ENCODE data around the gene LZTS3.

Gene LZTS3

GRCh38 chr20:3161316-3162079 lies 11.9 kb downstream of the LZTS3 start:
- Histone ChIP-seq H4K20me1 (ENCODE audit: insufficient read depth, low read length) (peaks cover 27% of the 10 kb centered on the region), H3K27me3 (ENCODE audit: insufficient read depth, low read length, poor library complexity) (no peaks in the 10 kb centered on the region), H3K9ac (ENCODE audit: low read depth, low read length) (no peak overlapping the region), H3K9me3 (ENCODE audit: insufficient read depth, low read length, severe bottlenecking) (no peaks in the 10 kb centered on the region), H3K4me3 (ENCODE audit: low read depth in 1 of 2, low read length in 2 of 2) (no peak overlapping the region), H3K79me2 (ENCODE audit: insufficient read depth, low read length) (peaks cover 42% of the 10 kb centered on the region), H3K4me2 (ENCODE audit: insufficient read depth, low read length) (no peak overlapping the region), H3K4me1 (ENCODE audit: insufficient read depth, low read length) (peaks cover 37% of the 10 kb centered on the region), H2AFZ (ENCODE audit: low read depth, low read length) (no peak overlapping the region), H3K27ac (ENCODE audit: low read length) (no peak overlapping the region), H3K36me3 (ENCODE audit: insufficient read depth, low read length) (peaks cover 3% of the 10 kb centered on the region; the same call in 1 of the 2 replicates)
- DNase-seq (no peak), ATAC-seq (ENCODE audit: insufficient read depth, low read depth) (no peak)
- TF ChIP-seq CTCF (IDR thresholded peaks at IDR 0.05; ENCODE audit: borderline replicate concordance, extremely low read depth, low read length, poor library complexity, severe bottlenecking) (no peak), EZH2 (IDR thresholded peaks at IDR 0.05; ENCODE audit: borderline replicate concordance, low read depth, low read length, severe bottlenecking) (no peak)

- Histone ChIP-seq H4K20me1 (ENCODE audit: insufficient read depth, low read length) (peaks cover 31% of the 10 kb centered on the region), H3K9ac (ENCODE audit: low read depth, low read length) (peak overlapping the region; percentile 85), H3K36me3 (ENCODE audit: insufficient read depth, low read length) (peaks cover 11% of the 10 kb centered on the region), H3K9me3 (ENCODE audit: insufficient read depth, low read length, severe bottlenecking) (no peaks in the 10 kb centered on the region), H3K27ac (ENCODE audit: low read length) (peak overlapping the region; percentile 87), H3K4me1 (ENCODE audit: insufficient read depth, low read length) (peaks cover 41% of the 10 kb centered on the region), H3K4me2 (ENCODE audit: insufficient read depth, low read length) (peak overlapping the region; percentile 99), H2AFZ (ENCODE audit: low read depth, low read length) (peak overlapping the region; percentile 86), H3K79me2 (ENCODE audit: insufficient read depth, low read length) (peaks cover 53% of the 10 kb centered on the region), H3K4me3 (ENCODE audit: low read depth in 1 of 2, low read length in 2 of 2) (peak overlapping the region; percentile 80 to 89), H3K27me3 (ENCODE audit: insufficient read depth, low read length, poor library complexity) (no peaks in the 10 kb centered on the region)
- no peak for DNase-seq
- TF ChIP-seq CTCF (IDR thresholded peaks at IDR 0.05; ENCODE audit: borderline replicate concordance, extremely low read depth, low read length, poor library complexity, severe bottlenecking) = no peak
- no peak for TF ChIP-seq EZH2 (IDR thresholded peaks at IDR 0.05; ENCODE audit: borderline replicate concordance, low read depth, low read length, severe bottlenecking)
- no peak for ATAC-seq (ENCODE audit: insufficient read depth, low read depth)
Observed at GRCh38 chr20:3160418-3160817, 12.9 kb downstream of the LZTS3 start.

- peaks cover 41% of the 10 kb centered on the region for H3K4me1 ChIP-seq (ENCODE audit: insufficient read depth, low read length)
- TF ChIP-seq EZH2 (IDR thresholded peaks at IDR 0.05; ENCODE audit: borderline replicate concordance, low read depth, low read length, severe bottlenecking) (no peak), CTCF (IDR thresholded peaks at IDR 0.05; ENCODE audit: borderline replicate concordance, extremely low read depth, low read length, poor library complexity, severe bottlenecking) (no peak)
- peak overlapping the region; percentile 80 to 89 for H3K4me3 ChIP-seq (ENCODE audit: low read depth in 1 of 2, low read length in 2 of 2)
- no peaks in the 10 kb centered on the region for H3K27me3 ChIP-seq (ENCODE audit: insufficient read depth, low read length, poor library complexity)
- H3K79me2 ChIP-seq (ENCODE audit: insufficient read depth, low read length) = peaks cover 67% of the 10 kb centered on the region
- peaks cover 22% of the 10 kb centered on the region for H3K36me3 ChIP-seq (ENCODE audit: insufficient read depth, low read length)
- H2AFZ ChIP-seq (ENCODE audit: low read depth, low read length) = peak overlapping the region; percentile 86
- peak; percentile 27 for ATAC-seq (ENCODE audit: insufficient read depth, low read depth)
- DNase-seq = peak; percentile 17
- peak overlapping the region; percentile 87 for H3K27ac ChIP-seq (ENCODE audit: low read length)
- peaks cover 35% of the 10 kb centered on the region for H4K20me1 ChIP-seq (ENCODE audit: insufficient read depth, low read length)
- H3K9ac ChIP-seq (ENCODE audit: low read depth, low read length) = peak overlapping the region; percentile 85
- peak overlapping the region; percentile 99 for H3K4me2 ChIP-seq (ENCODE audit: insufficient read depth, low read length)
- no peaks in the 10 kb centered on the region for H3K9me3 ChIP-seq (ENCODE audit: insufficient read depth, low read length, severe bottlenecking)
Observed at GRCh38 chr20:3158968-3159431, 14.3 kb downstream of the LZTS3 start.
